Ascending aorta (tissue), 2 donors: ENCODE results near the gene SLC26A1. TPM values are rescaled to one million over a fixed set of nuclear protein-coding genes. Genes with fewer than 3 reads are reported as not detected.

ENCODE experiments used
- DNase-seq, 2 donors: peaks; one replicate each; pipeline ENCODE4 v3.0.0-alpha.2; 2019; ENCODE audit warnings: low spot score in 2 of 2
- H3K27ac ChIP-seq, 2 donors: fragments of 200-600 bp; sonication (generic); one replicate each; pipeline ENCODE4 v1.5.1; 2016 to 2017; ENCODE audit warnings: mild to moderate bottlenecking in 1 of 2
- H3K27me3 ChIP-seq: fragments of 200-600 bp; sonication (generic); one replicate; pipeline ENCODE4 v1.5.1; 2017
- H3K36me3 ChIP-seq, 2 donors: fragments of 200-600 bp; sonication (generic); one replicate each; pipeline ENCODE4 v1.5.1; 2016
- H3K4me1 ChIP-seq, 2 donors: fragments of 200-600 bp; sonication (generic); one replicate each; pipeline ENCODE4 v1.5.1; 2016 to 2017; ENCODE audit warnings: mild to moderate bottlenecking in 1 of 2
- H3K4me3 ChIP-seq, 2 donors: fragments of 200-600 bp; sonication (generic); one replicate each; pipeline ENCODE4 v1.5.1; 2016 to 2017; ENCODE audit warnings: mild to moderate bottlenecking in 1 of 2
- H3K9me3 ChIP-seq, 2 donors: fragments of 200-600 bp; sonication (generic); one replicate each; pipeline ENCODE4 v1.5.1; 2016
- intact Hi-C: fragments of 100-400 bp; cut with DNase I; formaldehyde crosslinking; loops from one replicate; pipeline ENCODE4 v1.15.1; 2023
- total RNA-seq: library from RNA; depleted of rRNA; stranded (reverse); fragments of >200 nt; gene quantifications from one replicate; pipeline ENCODE4 v1.1.0, GENCODE V29; 2016
- TF ChIP-seq, protein P1 (sequence below), 3 experiments: fragments of 200-600 bp in 2 of 3; fragments of 450-650 bp in 1 of 3; sonication (generic) in 2 of 3; IDR thresholded peaks; one replicate each; pipeline ENCODE4 v1.5.1; 2016 to 2019; ENCODE audit warnings: antibody characterized with exemption in 3 of 3, mild to moderate bottlenecking in 1 of 3, moderate library complexity in 1 of 3

SLC26A1 gene
- total RNA-seq, 1 donor from 2014 or later: not detected

GRCh38 chr4:948936-949300 lies 44.3 kb downstream of the SLC26A1 start:
- no peak for DNase-seq
- no peak overlapping the region for H3K4me3 ChIP-seq
- intact Hi-C loops: no loop called here
- no peaks in the 10 kb centered on the region for H3K27me3 ChIP-seq
- H3K9me3 ChIP-seq: no peaks in the 10 kb centered on the region
- TF ChIP-seq, protein P1, sequence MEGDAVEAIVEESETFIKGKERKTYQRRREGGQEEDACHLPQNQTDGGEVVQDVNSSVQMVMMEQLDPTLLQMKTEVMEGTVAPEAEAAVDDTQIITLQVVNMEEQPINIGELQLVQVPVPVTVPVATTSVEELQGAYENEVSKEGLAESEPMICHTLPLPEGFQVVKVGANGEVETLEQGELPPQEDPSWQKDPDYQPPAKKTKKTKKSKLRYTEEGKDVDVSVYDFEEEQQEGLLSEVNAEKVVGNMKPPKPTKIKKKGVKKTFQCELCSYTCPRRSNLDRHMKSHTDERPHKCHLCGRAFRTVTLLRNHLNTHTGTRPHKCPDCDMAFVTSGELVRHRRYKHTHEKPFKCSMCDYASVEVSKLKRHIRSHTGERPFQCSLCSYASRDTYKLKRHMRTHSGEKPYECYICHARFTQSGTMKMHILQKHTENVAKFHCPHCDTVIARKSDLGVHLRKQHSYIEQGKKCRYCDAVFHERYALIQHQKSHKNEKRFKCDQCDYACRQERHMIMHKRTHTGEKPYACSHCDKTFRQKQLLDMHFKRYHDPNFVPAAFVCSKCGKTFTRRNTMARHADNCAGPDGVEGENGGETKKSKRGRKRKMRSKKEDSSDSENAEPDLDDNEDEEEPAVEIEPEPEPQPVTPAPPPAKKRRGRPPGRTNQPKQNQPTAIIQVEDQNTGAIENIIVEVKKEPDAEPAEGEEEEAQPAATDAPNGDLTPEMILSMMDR (IDR thresholded peaks at IDR 0.05): no peak
- peaks cover 11 to 16% of the 10 kb centered on the region in 2 donors for H3K36me3 ChIP-seq
- no peaks in the 10 kb centered on the region for H3K4me1 ChIP-seq
- H3K27ac ChIP-seq: no peak overlapping the region

DNA sequence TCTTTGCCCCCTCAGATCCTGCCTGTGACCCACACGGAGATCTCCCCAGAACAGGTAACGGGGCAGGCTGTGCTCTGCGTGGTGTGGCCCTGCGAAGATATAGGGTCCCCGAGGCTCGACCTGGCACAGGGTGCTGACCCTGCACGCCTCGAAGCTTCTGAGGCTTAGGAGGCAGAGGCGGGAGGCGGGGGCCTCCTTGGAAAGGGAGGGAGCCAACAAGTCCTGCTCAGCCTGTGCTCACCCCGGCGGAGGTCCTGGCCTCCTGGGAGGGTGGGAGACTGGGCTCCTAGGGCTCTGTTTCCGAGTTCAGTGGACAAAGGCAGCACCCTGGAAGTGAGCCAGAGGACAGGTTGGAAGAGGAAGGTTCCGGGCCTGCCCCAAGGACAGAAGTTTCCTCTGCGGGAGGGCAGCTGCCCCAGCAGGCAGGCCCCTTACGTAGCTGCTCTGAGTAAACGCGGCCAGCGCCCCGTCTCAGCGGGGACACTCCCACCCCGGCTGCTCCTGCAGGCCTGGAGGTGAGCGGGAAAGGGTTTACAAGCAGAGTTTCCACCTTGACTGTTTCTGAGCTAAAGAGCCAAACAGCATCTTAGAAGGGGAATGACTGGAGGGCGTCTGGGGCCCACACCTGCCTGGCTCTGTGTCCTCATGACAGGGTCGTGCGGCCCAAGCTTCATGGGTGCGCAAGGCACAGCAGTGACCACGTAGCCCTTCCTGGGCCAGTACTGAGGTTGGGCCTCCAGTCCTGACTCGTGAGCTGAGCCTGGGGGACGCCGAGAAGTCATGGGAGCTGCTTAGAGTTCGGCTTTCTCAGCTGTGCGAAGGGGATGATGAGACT lies 44.9 kb downstream of the SLC26A1 start:
- H3K4me1 ChIP-seq: no peaks in the 10 kb centered on the region
- no peak for DNase-seq
- no peaks in the 10 kb centered on the region for H3K27me3 ChIP-seq
- H3K27ac ChIP-seq: no peak overlapping the region
- peaks cover 7 to 17% of the 10 kb centered on the region in 2 donors for H3K36me3 ChIP-seq
- H3K9me3 ChIP-seq: no peaks in the 10 kb centered on the region
- no peak overlapping the region for H3K4me3 ChIP-seq
- TF ChIP-seq, protein P1 (IDR thresholded peaks at IDR 0.05): no peak
- intact Hi-C loops: no loop called here

DNA sequence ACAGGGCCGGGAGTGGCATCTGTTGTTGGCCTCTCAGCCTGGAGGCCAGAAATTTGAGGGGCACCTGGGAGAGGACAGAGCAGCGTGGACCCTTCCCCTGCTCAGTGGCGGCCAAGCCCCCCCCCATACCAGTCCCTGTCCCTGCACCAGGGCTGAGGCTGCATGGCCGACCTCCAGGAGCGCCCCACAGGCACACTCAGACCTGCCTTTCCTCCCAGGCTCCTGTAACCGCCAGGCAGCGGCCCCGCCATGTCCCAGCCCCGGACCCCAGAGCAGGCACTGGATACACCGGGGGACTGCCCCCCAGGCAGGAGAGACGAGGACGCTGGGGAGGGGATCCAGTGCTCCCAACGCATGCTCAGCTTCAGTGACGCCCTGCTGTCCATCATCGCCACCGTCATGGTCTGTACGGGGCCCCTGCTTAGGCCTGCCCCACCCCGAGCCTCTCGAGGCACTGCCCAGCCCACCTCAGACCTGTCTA lies 45.7 kb downstream of the SLC26A1 start:
- intact Hi-C loops: no loop called here
- no peak for DNase-seq
- Histone ChIP-seq H3K36me3 (peaks cover 0 to 13% of the 10 kb centered on the region in 2 donors), H3K27me3 (no peaks in the 10 kb centered on the region), H3K27ac (no peak overlapping the region), H3K4me1 (no peaks in the 10 kb centered on the region), H3K9me3 (no peaks in the 10 kb centered on the region), H3K4me3 (no peak overlapping the region)
- TF ChIP-seq, protein P1 (IDR thresholded peaks at IDR 0.05): no peak

- intact Hi-C loops: no loop called here
- no peaks in the 10 kb centered on the region for H3K27me3 ChIP-seq
- H3K4me3 ChIP-seq: no peak overlapping the region
- peaks cover 0 to 11% of the 10 kb centered on the region in 2 donors for H3K36me3 ChIP-seq
- no peak overlapping the region for H3K27ac ChIP-seq
- TF ChIP-seq, protein P1 (IDR thresholded peaks at IDR 0.05): no peak
- H3K9me3 ChIP-seq: no peaks in the 10 kb centered on the region
- H3K4me1 ChIP-seq: no peaks in the 10 kb centered on the region
- DNase-seq: no peak
These were observed 46.4 kb downstream of the SLC26A1 start for GRCh38 chr4:946517-947471.

GRCh38 chr4:946103-946450 lies 47.1 kb downstream of the SLC26A1 start:
- no peak for DNase-seq
- no peak overlapping the region for H3K4me3 ChIP-seq
- no peaks in the 10 kb centered on the region for H3K27me3 ChIP-seq
- intact Hi-C loops: no loop called here
- no peak overlapping the region for H3K27ac ChIP-seq
- no peaks in the 10 kb centered on the region for H3K9me3 ChIP-seq
- TF ChIP-seq, protein P1 (IDR thresholded peaks at IDR 0.05): no peak
- H3K4me1 ChIP-seq: no peaks in the 10 kb centered on the region
- H3K36me3 ChIP-seq: peaks cover 0 to 5% of the 10 kb centered on the region in 2 donors
